ENCODE data around the gene MAML3. TPM values are rescaled to one million over a fixed set of nuclear protein-coding genes. Genes with fewer than 3 reads are reported as not detected.

MAML3 gene
- total RNA-seq, 6 donors from 2014 or later: 9.6 to 31.4 (median 14.5) TPM

DNA sequence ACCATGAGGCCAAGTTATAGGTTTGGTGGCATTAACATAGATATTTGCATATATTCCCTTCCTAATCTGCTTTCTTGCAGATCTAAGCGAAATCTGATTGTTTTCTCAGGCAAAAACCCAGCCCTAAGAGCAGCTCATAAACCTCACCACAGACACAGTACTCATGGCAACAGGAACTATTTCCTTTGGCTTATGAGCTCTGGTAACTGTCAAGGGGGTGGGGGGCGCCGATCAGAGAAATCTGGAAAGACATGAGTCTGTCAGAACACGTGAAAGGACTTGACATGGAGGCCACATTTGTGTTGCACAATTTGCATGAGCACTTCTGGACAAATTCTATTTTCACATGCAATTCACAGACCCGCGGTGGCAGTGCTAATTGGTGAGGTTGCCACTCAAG, 404.6 kb downstream of the MAML3 start:
- no peak overlapping the region for H3K27ac ChIP-seq
- no peaks in the 10 kb centered on the region for H3K27me3 ChIP-seq
- TF ChIP-seq POLR2A (IDR thresholded peaks at IDR 0.05): no peak
- TF ChIP-seq, protein P1, sequence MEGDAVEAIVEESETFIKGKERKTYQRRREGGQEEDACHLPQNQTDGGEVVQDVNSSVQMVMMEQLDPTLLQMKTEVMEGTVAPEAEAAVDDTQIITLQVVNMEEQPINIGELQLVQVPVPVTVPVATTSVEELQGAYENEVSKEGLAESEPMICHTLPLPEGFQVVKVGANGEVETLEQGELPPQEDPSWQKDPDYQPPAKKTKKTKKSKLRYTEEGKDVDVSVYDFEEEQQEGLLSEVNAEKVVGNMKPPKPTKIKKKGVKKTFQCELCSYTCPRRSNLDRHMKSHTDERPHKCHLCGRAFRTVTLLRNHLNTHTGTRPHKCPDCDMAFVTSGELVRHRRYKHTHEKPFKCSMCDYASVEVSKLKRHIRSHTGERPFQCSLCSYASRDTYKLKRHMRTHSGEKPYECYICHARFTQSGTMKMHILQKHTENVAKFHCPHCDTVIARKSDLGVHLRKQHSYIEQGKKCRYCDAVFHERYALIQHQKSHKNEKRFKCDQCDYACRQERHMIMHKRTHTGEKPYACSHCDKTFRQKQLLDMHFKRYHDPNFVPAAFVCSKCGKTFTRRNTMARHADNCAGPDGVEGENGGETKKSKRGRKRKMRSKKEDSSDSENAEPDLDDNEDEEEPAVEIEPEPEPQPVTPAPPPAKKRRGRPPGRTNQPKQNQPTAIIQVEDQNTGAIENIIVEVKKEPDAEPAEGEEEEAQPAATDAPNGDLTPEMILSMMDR (IDR thresholded peaks at IDR 0.05): no peak
- no peaks in the 10 kb centered on the region for H3K36me3 ChIP-seq
- no peak overlapping the region for H3K4me3 ChIP-seq
- ATAC-seq (ENCODE audit: low FRiP score in 2 of 2): no peak
- 58 to 74% methylated on average over 6 of the region's 6 CpGs for WGBS, 2 donors
- no peaks in the 10 kb centered on the region for H3K4me1 ChIP-seq
- DNase-seq: no peak
- H3K9me3 ChIP-seq: no peaks in the 10 kb centered on the region

DNA sequence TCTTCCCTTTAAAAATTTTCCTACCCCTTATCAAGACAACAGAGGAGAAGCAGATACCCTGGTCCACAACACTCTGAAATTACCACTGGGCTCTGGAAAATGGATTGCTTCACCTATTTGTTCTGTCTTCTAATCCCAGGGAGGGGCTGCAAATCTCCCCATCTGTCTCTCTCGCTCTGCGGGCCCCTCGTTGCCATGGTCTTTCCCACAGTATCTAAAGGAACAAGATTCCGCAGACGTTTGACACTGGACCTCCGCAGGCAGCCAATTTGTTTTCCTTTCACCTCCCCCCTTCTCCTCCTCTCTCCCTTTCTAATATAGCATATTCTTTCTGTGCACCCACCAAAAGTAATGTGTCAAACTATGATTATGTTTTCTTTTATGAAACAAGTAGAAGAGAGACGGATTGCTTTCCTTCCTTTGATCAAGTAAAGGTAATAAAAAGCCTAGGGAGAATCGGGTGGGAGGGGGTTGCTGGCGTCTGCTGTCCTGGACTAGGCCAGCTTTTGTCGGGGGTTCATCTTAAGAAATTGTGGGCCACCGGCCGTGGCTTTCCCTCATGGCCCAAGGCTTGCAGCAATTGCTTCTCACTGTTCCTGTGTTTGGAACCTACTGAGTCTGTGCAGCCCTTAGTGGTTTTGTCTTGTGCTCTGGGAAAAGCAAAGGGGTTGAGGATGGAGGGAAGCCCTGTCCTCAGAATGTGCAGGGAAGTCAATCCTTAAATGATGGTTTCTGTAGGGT, 407.4 kb downstream of the MAML3 start:
- no peak for ATAC-seq (ENCODE audit: low FRiP score in 2 of 2)
- Histone ChIP-seq H3K27ac (no peak overlapping the region), H3K27me3 (no peaks in the 10 kb centered on the region), H3K4me3 (no peak overlapping the region), H3K9me3 (no peaks in the 10 kb centered on the region), H3K36me3 (no peaks in the 10 kb centered on the region), H3K4me1 (peaks cover 0 to under 1% (median 0%) of the 10 kb centered on the region in 4 donors)
- DNase-seq: no peak
- WGBS, 2 donors: 74 to 77% methylated on average over 12 of the region's 12 CpGs
- TF ChIP-seq EP300 (IDR thresholded peaks at IDR 0.05) (no peak), POLR2AphosphoS5 (IDR thresholded peaks at IDR 0.05) (no peak), POLR2A (IDR thresholded peaks at IDR 0.05) (no peak)
- TF ChIP-seq, protein P1 (IDR thresholded peaks at IDR 0.05): no peak

DNA sequence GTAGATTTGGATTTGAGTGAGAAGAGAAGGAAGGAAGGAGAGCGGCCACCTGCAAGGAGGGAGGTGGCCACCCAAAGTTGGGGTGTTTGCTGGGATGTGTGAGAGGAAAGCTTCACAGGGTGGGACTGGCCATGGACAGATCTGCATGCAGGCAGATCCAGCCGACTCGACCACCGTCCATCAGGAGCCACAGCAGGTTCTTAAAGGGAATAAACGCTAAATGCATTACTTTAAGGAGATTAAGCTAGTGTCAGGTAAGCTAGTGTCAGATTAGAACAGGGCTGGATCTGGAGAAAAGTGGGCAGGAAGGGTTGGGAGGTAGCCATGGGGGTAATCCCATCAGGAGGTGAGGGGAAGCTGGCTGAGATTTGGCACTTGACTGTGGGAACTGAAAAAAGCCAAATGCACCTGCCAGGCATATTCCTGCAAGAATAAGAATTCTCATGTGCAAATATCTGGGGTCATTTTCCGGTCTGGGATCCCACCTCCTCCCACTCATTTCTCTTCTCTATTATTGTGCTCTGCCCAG, 408.8 kb downstream of the MAML3 start:
- 92 to 95% methylated on average over 6 of the region's 6 CpGs for WGBS, 2 donors
- Histone ChIP-seq H3K4me1 (peaks cover 13 to 14% (median 13%) of the 10 kb centered on the region in 4 donors), H3K27ac (no peak overlapping the region), H3K36me3 (no peaks in the 10 kb centered on the region), H3K9me3 (no peaks in the 10 kb centered on the region), H3K4me3 (no peak overlapping the region), H3K27me3 (no peaks in the 10 kb centered on the region)
- no peak for DNase-seq
- no peak for ATAC-seq (ENCODE audit: low FRiP score in 2 of 2)
- no peak for TF ChIP-seq POLR2A (IDR thresholded peaks at IDR 0.05)
- TF ChIP-seq, protein P1 (IDR thresholded peaks at IDR 0.05): no peak

DNA sequence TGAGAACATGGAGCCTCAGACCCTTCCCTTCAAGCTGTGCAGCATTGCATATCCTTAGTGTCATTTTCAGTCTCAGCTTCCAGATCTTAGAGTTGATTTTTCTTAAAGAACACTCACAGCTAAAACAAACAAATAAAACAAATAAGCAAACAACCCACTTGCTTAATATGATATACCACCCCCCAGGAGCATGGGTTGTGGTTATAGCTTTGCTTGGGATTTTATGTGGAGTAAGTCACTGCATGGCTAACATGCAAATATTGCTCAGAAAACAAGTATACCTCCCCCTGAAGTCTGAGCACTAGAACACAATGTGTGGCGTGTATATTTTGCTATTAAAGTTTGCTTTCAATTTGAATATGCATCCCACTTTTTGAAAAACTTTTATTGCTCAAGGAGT, 409.8 kb downstream of the MAML3 start:
- DNase-seq: no peak
- Histone ChIP-seq H3K9me3 (no peaks in the 10 kb centered on the region), H3K27me3 (no peaks in the 10 kb centered on the region), H3K27ac (no peak overlapping the region), H3K36me3 (no peaks in the 10 kb centered on the region), H3K4me3 (no peak overlapping the region), H3K4me1 (peaks cover 17 to 20% (median 18%) of the 10 kb centered on the region in 4 donors)
- ATAC-seq (ENCODE audit: low FRiP score in 2 of 2): no peak
- TF ChIP-seq POLR2AphosphoS5 (IDR thresholded peaks at IDR 0.05) (no peak), POLR2A (IDR thresholded peaks at IDR 0.05) (no peak), EP300 (IDR thresholded peaks at IDR 0.05) (no peak)
- TF ChIP-seq, protein P1 (IDR thresholded peaks at IDR 0.05): no peak
- 91 to 92% methylated on average over 1 of the region's 1 CpG for WGBS, 2 donors

DNA sequence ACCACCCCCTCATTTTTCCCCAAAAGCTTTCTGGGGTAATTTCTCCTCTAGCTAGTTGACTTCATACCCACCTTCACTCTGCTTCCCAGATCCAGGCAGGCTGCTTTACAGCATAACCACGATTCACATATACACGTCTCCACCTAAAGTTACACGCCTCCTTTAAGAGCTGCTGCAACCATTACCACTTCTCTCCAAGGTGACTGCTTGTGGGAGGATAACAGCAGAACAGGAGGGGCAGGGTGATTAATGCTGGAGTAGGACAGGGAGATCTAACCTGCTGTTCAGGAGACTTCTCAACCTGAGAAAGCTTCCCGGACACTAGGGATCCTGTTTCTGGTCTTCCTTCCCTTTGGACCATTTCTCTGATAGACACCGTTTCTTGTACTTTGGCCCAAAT, 411.0 kb downstream of the MAML3 start:
- Histone ChIP-seq H3K36me3 (no peaks in the 10 kb centered on the region), H3K4me3 (no peak overlapping the region), H3K4me1 (peaks cover 17 to 20% (median 18%) of the 10 kb centered on the region in 4 donors), H3K27me3 (no peaks in the 10 kb centered on the region), H3K9me3 (no peaks in the 10 kb centered on the region), H3K27ac (no peak overlapping the region)
- WGBS, 2 donors: 70 to 73% methylated on average over 5 of the region's 5 CpGs
- no peak for ATAC-seq (ENCODE audit: low FRiP score in 2 of 2)
- TF ChIP-seq, protein P1 (IDR thresholded peaks at IDR 0.05): no peak
- TF ChIP-seq EP300 (IDR thresholded peaks at IDR 0.05): no peak
- TF ChIP-seq POLR2AphosphoS5 (IDR thresholded peaks at IDR 0.05): no peak
- no peak for TF ChIP-seq POLR2A (IDR thresholded peaks at IDR 0.05)
- no peak for DNase-seq

Data from upper lobe of left lung (tissue), 6 donors.